Mesodermal cell (in vitro differentiated cells): ENCODE measurements around the gene CPSF6.
"Not testable (repeated sequence)": the region's sequence is repeated elsewhere in the genome, so short reads cannot be mapped to it uniquely, and the experiment has no call there.

Experiments used
- H3K27ac ChIP-seq: 2 replicates; pipeline ENCODE4 v1.7.0; 2013; ENCODE audit warnings: mild to moderate bottlenecking, low read depth, low read length, moderate library complexity; ENCODE audit not compliant: severe bottlenecking
- H3K36me3 ChIP-seq: 2 replicates; pipeline ENCODE4 v1.7.1; 2013; ENCODE audit warnings: mild to moderate bottlenecking, low read length, moderate library complexity; ENCODE audit not compliant: control insufficient read depth, insufficient read depth
- H3K4me1 ChIP-seq: one replicate; pipeline ENCODE4 v1.7.1; 2013; ENCODE audit warnings: mild to moderate bottlenecking, low read length; ENCODE audit not compliant: insufficient read depth, control insufficient read depth, poor library complexity, severe bottlenecking
- H3K4me3 ChIP-seq: 2 replicates; pipeline ENCODE4 v1.7.0; 2013; ENCODE audit warnings: low read length, control low read depth, mild to moderate bottlenecking; ENCODE audit not compliant: insufficient read depth, poor library complexity, severe bottlenecking; ENCODE audit errors: extremely low read depth
- H3K9me3 ChIP-seq: 2 replicates; pipeline ENCODE4 v1.7.1; 2013; ENCODE audit warnings: mild to moderate bottlenecking, low read length, moderate library complexity; ENCODE audit not compliant: control insufficient read depth
- WGBS, 2 experiments: methylation state at CpG; one replicate each; pipeline ENCODE4 v1.1.5; 2013; ENCODE audit warnings: missing lambda C conversion rate in 2 of 2; ENCODE audit not compliant: insufficient coverage in 2 of 2; 5-methylcytosine and 5-hydroxymethylcytosine counted together

Gene CPSF6

GRCh38 chr12:69290545-69291277, 51.3 kb downstream of the CPSF6 start:
- no peak overlapping the region for H3K27ac ChIP-seq
- H3K36me3 ChIP-seq: no peaks in the 10 kb centered on the region
- H3K4me1 ChIP-seq: no peaks in the 10 kb centered on the region
- no peaks in the 10 kb centered on the region for H3K9me3 ChIP-seq
- 49 to 51% methylated on average over 4 to 6 of the region's 9 CpGs for WGBS, 2 experiments
- no peak overlapping the region for H3K4me3 ChIP-seq

GRCh38 chr12:69291278-69291593, 51.9 kb downstream of the CPSF6 start:
- Histone ChIP-seq H3K9me3 (no peaks in the 10 kb centered on the region), H3K4me3 (no peak overlapping the region), H3K27ac (no peak overlapping the region), H3K36me3 (no peaks in the 10 kb centered on the region), H3K4me1 (no peaks in the 10 kb centered on the region)

- Histone ChIP-seq H3K4me3 (no peak overlapping the region), H3K36me3 (no peaks in the 10 kb centered on the region), H3K4me1 (no peaks in the 10 kb centered on the region), H3K9me3 (peaks cover 10% of the 10 kb centered on the region), H3K27ac (no peak overlapping the region)
- WGBS, 2 experiments: 90% methylated on average over 1 of the region's 1 CpG; no CpG with 5 or more reads in 1 of the 2 experiments
Observed at GRCh38 chr12:69298133-69298532, 58.8 kb downstream of the CPSF6 start.

GRCh38 chr12:69298947-69299346, 59.6 kb downstream of the CPSF6 start:
- Histone ChIP-seq H3K9me3 (peaks cover 10% of the 10 kb centered on the region), H3K27ac (no peak overlapping the region), H3K36me3 (no peaks in the 10 kb centered on the region), H3K4me1 (no peaks in the 10 kb centered on the region), H3K4me3 (no peak overlapping the region)
- 71 to 75% methylated on average over 1 to 2 of the region's 2 CpGs for WGBS, 2 experiments

GRCh38 chr12:69304284-69304683, 64.9 kb downstream of the CPSF6 start:
- no peaks in the 10 kb centered on the region for H3K9me3 ChIP-seq
- H3K27ac ChIP-seq: no peak overlapping the region
- H3K36me3 ChIP-seq: no peaks in the 10 kb centered on the region
- WGBS, 2 experiments: no CpG with 5 or more reads among the region's 1 CpG
- no peaks in the 10 kb centered on the region for H3K4me1 ChIP-seq
- no peak overlapping the region for H3K4me3 ChIP-seq

GRCh38 chr12:69309461-69309860, 70.1 kb downstream of the CPSF6 start:
- Histone ChIP-seq H3K36me3 (no peaks in the 10 kb centered on the region), H3K9me3 (no peaks in the 10 kb centered on the region), H3K4me1 (no peaks in the 10 kb centered on the region), H3K4me3 (no peak overlapping the region), H3K27ac (no peak overlapping the region)
- WGBS, 2 experiments: no CpG with 5 or more reads among the region's 3 CpGs

- no peaks in the 10 kb centered on the region for H3K4me1 ChIP-seq
- no CpG with 5 or more reads among the region's 3 CpGs for WGBS, 2 experiments
- no peak overlapping the region for H3K27ac ChIP-seq
- peaks cover under 1% of the 10 kb centered on the region for H3K9me3 ChIP-seq
- H3K4me3 ChIP-seq: no peak overlapping the region
- H3K36me3 ChIP-seq: no peaks in the 10 kb centered on the region
Observed at GRCh38 chr12:69313209-69313608, 73.8 kb downstream of the CPSF6 start.

- not testable (repeated sequence) for H3K4me1 ChIP-seq, H3K9me3 ChIP-seq, H3K4me3 ChIP-seq, H3K27ac ChIP-seq, H3K36me3 ChIP-seq
Observed at GRCh38 chr12:69316784-69317183, 77.4 kb downstream of the CPSF6 start.

- H3K4me3 ChIP-seq, H3K36me3 ChIP-seq, H3K27ac ChIP-seq, H3K9me3 ChIP-seq, H3K4me1 ChIP-seq: not testable (repeated sequence)
- WGBS, 2 experiments: 86 to 100% methylated on average over 1 of the region's 2 CpGs
Observed at GRCh38 chr12:69317233-69317632, 77.9 kb downstream of the CPSF6 start.

- Histone ChIP-seq H3K9me3 (peaks cover 6% of the 10 kb centered on the region), H3K36me3 (no peaks in the 10 kb centered on the region), H3K4me3 (no peak overlapping the region), H3K27ac (no peak overlapping the region), H3K4me1 (no peaks in the 10 kb centered on the region)
- WGBS, 2 experiments: 57% methylated on average over 1 of the region's 2 CpGs; no CpG with 5 or more reads in 1 of the 2 experiments
Observed at GRCh38 chr12:69318225-69318624, 78.9 kb downstream of the CPSF6 start.

- WGBS, 2 experiments: 92 to 100% methylated on average over 1 of the region's 1 CpG
- Histone ChIP-seq H3K36me3 (no peaks in the 10 kb centered on the region), H3K4me1 (no peaks in the 10 kb centered on the region), H3K27ac (no peak overlapping the region), H3K9me3 (peaks cover 6% of the 10 kb centered on the region), H3K4me3 (no peak overlapping the region)
Observed at GRCh38 chr12:69321351-69321750, 82.0 kb downstream of the CPSF6 start.
